ENCODE measurements around the gene MACROH2A2. TPM values are rescaled to one million over a fixed set of nuclear protein-coding genes. Genes with fewer than 3 reads are reported as not detected.

MACROH2A2 gene
- total and polyA plus RNA-seq, 7 experiments from 2014 or later: 3.1 to 6.0 (median 4.2) TPM

DNA sequence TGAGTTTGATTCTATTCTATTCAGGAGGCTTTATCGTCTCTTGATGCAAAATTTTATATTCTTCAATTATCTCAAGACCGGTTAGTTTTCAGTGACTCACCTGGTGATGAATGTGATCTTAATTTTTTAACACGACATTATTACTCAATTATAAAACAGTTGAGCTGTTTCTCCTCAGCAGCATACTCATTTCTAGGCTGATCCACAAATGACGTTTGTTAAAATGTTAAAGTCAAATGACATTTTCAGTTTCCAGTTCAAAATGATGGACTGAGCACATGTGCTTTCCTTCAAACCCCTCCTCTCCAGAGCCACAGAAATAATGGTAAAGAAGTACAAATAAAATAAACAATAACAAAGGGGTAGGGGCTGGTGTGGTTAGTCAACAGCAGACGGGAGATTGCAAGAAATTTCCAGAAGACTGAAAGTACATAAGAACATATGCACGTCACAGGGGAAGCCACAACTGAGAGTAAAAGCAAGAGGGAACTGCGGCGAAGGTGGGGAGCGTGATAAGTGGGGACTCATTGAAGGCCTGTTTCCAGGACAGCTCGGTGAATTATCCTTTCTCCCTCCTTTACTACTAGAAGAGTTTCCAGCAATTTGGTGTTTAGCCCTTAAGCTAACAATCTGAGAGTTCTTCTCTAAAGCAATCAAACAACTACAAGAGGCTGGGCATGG lies 10.9 kb downstream of the MACROH2A2 start:
- Mint-ChIP-seq H3K27ac (peak overlapping the region in 1 of 9 donors; percentile 33), H3K4me3 (no peak overlapping the region), H3K27me3 (peaks cover 0 to 7% (median 0%) of the 10 kb centered on the region in 5 donors), H3K9me3 (no peaks in the 10 kb centered on the region), H3K36me3 (no peaks in the 10 kb centered on the region), H3K4me1 (peaks cover 0 to 3% (median 0%) of the 10 kb centered on the region in 7 donors)
- CTCF ChIA-PET: no interaction called here
- DNase-seq: no peak
- no peak overlapping the region for H3K4me3 ChIP-seq (ENCODE audit: low read length)
- no peak for ATAC-seq
- H3K27ac ChIP-seq (ENCODE audit: low read depth, low read length): no peak overlapping the region
- no peaks in the 10 kb centered on the region for H3K9me3 ChIP-seq (ENCODE audit: control insufficient read depth in 2 of 3, low read length in 3 of 3)
- POLR2A ChIA-PET: no interaction called here
- intact Hi-C loops (cut with micrococcal nuclease): no loop called here
- no peaks in the 10 kb centered on the region for H3K36me3 ChIP-seq (ENCODE audit: control insufficient read depth in 2 of 3, insufficient read depth in 3 of 3, low read length in 3 of 3)
- H3K27me3 ChIP-seq (ENCODE audit: control insufficient read depth in 2 of 2, insufficient read depth in 2 of 2, low read length in 2 of 2): no peaks in the 10 kb centered on the region
- H3K4me1 ChIP-seq (ENCODE audit: control insufficient read depth in 2 of 2, insufficient read depth in 2 of 2, low read length in 2 of 2): no peaks in the 10 kb centered on the region

GRCh38 chr10:70064486-70064885 lies 11.8 kb downstream of the MACROH2A2 start:
- Mint-ChIP-seq H3K36me3 (no peaks in the 10 kb centered on the region), H3K9me3 (no peaks in the 10 kb centered on the region), H3K4me3 (no peak overlapping the region), H3K27me3 (peaks cover 0 to 7% (median 0%) of the 10 kb centered on the region in 5 donors), H3K4me1 (peaks cover 0 to 3% (median 0%) of the 10 kb centered on the region in 7 donors), H3K27ac (no peak overlapping the region)
- DNase-seq (no peak), ATAC-seq (no peak)
- no peaks in the 10 kb centered on the region for H3K9me3 ChIP-seq (ENCODE audit: control insufficient read depth in 2 of 3, low read length in 3 of 3)
- ChIA-PET POLR2A (no interaction called here), CTCF (no interaction called here)
- no peaks in the 10 kb centered on the region for H3K4me1 ChIP-seq (ENCODE audit: control insufficient read depth in 2 of 2, insufficient read depth in 2 of 2, low read length in 2 of 2)
- no peak overlapping the region for H3K27ac ChIP-seq (ENCODE audit: low read depth, low read length)
- H3K4me3 ChIP-seq (ENCODE audit: low read length): no peak overlapping the region
- H3K36me3 ChIP-seq (ENCODE audit: control insufficient read depth in 2 of 3, insufficient read depth in 3 of 3, low read length in 3 of 3): no peaks in the 10 kb centered on the region
- intact Hi-C loops (cut with micrococcal nuclease): no loop called here
- H3K27me3 ChIP-seq (ENCODE audit: control insufficient read depth in 2 of 2, insufficient read depth in 2 of 2, low read length in 2 of 2): no peaks in the 10 kb centered on the region

DNA sequence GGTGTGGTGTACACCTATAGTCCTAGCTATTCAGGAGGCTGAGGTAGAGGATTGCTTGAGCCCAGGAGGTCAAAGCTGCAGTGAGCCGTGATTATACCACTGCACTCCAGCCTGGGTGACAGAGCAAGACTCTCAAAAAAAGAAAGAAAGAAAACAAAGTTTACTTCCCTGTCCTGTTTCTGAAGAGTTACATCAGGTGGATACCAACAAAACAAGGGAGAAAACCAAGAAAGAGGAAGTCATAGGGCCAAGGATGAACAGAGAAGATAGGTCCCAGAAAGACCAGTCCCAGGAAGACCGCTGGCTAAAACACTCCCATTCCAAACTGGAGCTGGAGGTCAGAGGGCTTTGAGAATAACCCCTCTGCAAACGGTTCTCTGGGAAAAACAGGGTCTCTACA lies 13.5 kb downstream of the MACROH2A2 start:
- no peak for ATAC-seq
- Mint-ChIP-seq H3K4me1 (peaks cover 0 to 3% (median 0%) of the 10 kb centered on the region in 7 donors), H3K4me3 (no peak overlapping the region), H3K36me3 (no peaks in the 10 kb centered on the region), H3K27me3 (peaks cover 0 to 7% (median 0%) of the 10 kb centered on the region in 5 donors), H3K9me3 (no peaks in the 10 kb centered on the region), H3K27ac (no peak overlapping the region)
- no peak for DNase-seq
- Histone ChIP-seq H3K27ac (ENCODE audit: low read depth, low read length) (no peak overlapping the region), H3K27me3 (ENCODE audit: control insufficient read depth in 2 of 2, insufficient read depth in 2 of 2, low read length in 2 of 2) (no peaks in the 10 kb centered on the region), H3K36me3 (ENCODE audit: control insufficient read depth in 2 of 3, insufficient read depth in 3 of 3, low read length in 3 of 3) (no peaks in the 10 kb centered on the region), H3K9me3 (ENCODE audit: control insufficient read depth in 2 of 3, low read length in 3 of 3) (no peaks in the 10 kb centered on the region), H3K4me1 (ENCODE audit: control insufficient read depth in 2 of 2, insufficient read depth in 2 of 2, low read length in 2 of 2) (no peaks in the 10 kb centered on the region), H3K4me3 (ENCODE audit: low read length) (no peak overlapping the region)
- intact Hi-C loops (cut with micrococcal nuclease): no loop called here
- ChIA-PET POLR2A (interaction anchor here (1.2 kb wide), 1 partner anchor 26 kb away, joined by 3 read pairs; no protein-coding TSS in a partner anchor), CTCF (interaction anchor here (1.2 kb wide), 1 partner anchor 11 kb away, joined by 3 read pairs; no protein-coding TSS in a partner anchor)

DNA sequence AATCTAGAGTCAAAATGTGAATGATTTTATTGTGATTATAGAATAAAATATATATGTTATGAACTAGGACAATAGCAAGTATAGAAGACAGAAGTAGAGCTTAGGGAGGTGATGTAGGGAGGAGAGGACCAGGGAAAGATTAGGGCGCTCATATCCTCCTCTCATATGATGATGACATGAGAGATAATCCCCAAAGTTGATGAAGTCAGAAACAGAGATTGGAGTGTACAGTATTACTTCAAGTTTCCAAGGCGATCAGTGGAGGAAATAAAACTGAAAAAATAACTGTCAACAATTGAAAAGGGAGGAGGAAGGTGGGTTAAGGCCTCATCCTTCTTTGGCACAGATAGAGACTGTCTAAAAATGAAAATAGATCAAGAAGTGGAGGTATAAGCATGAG lies 14.9 kb downstream of the MACROH2A2 start:
- no peak overlapping the region for H3K27ac ChIP-seq (ENCODE audit: low read depth, low read length)
- intact Hi-C loops (cut with micrococcal nuclease): no loop called here
- no peak for DNase-seq
- H3K4me3 ChIP-seq (ENCODE audit: low read length): no peak overlapping the region
- ChIA-PET POLR2A (no interaction called here), CTCF (no interaction called here)
- H3K36me3 ChIP-seq (ENCODE audit: control insufficient read depth in 2 of 3, insufficient read depth in 3 of 3, low read length in 3 of 3): no peaks in the 10 kb centered on the region
- H3K4me1 ChIP-seq (ENCODE audit: control insufficient read depth in 2 of 2, insufficient read depth in 2 of 2, low read length in 2 of 2): no peaks in the 10 kb centered on the region
- no peaks in the 10 kb centered on the region for H3K27me3 ChIP-seq (ENCODE audit: control insufficient read depth in 2 of 2, insufficient read depth in 2 of 2, low read length in 2 of 2)
- no peaks in the 10 kb centered on the region for H3K36me3 Mint-ChIP-seq
- no peak overlapping the region for H3K27ac Mint-ChIP-seq
- peaks cover 0 to 4% (median 0%) of the 10 kb centered on the region in 5 donors for H3K27me3 Mint-ChIP-seq
- H3K9me3 ChIP-seq (ENCODE audit: control insufficient read depth in 2 of 3, low read length in 3 of 3): no peaks in the 10 kb centered on the region
- H3K4me3 Mint-ChIP-seq: no peak overlapping the region
- no peaks in the 10 kb centered on the region for H3K9me3 Mint-ChIP-seq
- ATAC-seq: no peak
- peaks cover 0 to 3% (median 0%) of the 10 kb centered on the region in 7 donors for H3K4me1 Mint-ChIP-seq

GRCh38 chr10:70068925-70069324 lies 16.3 kb downstream of the MACROH2A2 start:
- no peak overlapping the region for H3K27ac ChIP-seq (ENCODE audit: low read depth, low read length)
- H3K4me1 ChIP-seq (ENCODE audit: control insufficient read depth in 2 of 2, insufficient read depth in 2 of 2, low read length in 2 of 2): no peaks in the 10 kb centered on the region
- no peaks in the 10 kb centered on the region for H3K9me3 Mint-ChIP-seq
- H3K36me3 Mint-ChIP-seq: no peaks in the 10 kb centered on the region
- POLR2A ChIA-PET: no interaction called here
- CTCF ChIA-PET: no interaction called here
- H3K4me3 Mint-ChIP-seq: no peak overlapping the region
- peaks cover 0 to 3% (median 0%) of the 10 kb centered on the region in 5 donors for H3K27me3 Mint-ChIP-seq
- no peaks in the 10 kb centered on the region for H3K36me3 ChIP-seq (ENCODE audit: control insufficient read depth in 2 of 3, insufficient read depth in 3 of 3, low read length in 3 of 3)
- no peak overlapping the region for H3K4me3 ChIP-seq (ENCODE audit: low read length)
- DNase-seq: no peak
- no peak overlapping the region for H3K27ac Mint-ChIP-seq
- H3K4me1 Mint-ChIP-seq: peaks cover 0 to 3% (median 0%) of the 10 kb centered on the region in 7 donors
- intact Hi-C loops (cut with micrococcal nuclease): no loop called here
- ATAC-seq: no peak
- no peaks in the 10 kb centered on the region for H3K9me3 ChIP-seq (ENCODE audit: control insufficient read depth in 2 of 3, low read length in 3 of 3)
- H3K27me3 ChIP-seq (ENCODE audit: control insufficient read depth in 2 of 2, insufficient read depth in 2 of 2, low read length in 2 of 2): no peaks in the 10 kb centered on the region

- Mint-ChIP-seq H3K27me3 (peaks cover 0 to 3% (median 0%) of the 10 kb centered on the region in 5 donors), H3K27ac (no peak overlapping the region), H3K36me3 (no peaks in the 10 kb centered on the region), H3K4me1 (peaks cover 0 to 3% (median 0%) of the 10 kb centered on the region in 7 donors), H3K9me3 (no peaks in the 10 kb centered on the region), H3K4me3 (no peak overlapping the region)
- H3K27me3 ChIP-seq (ENCODE audit: control insufficient read depth in 2 of 2, insufficient read depth in 2 of 2, low read length in 2 of 2): no peaks in the 10 kb centered on the region
- H3K27ac ChIP-seq (ENCODE audit: low read depth, low read length): no peak overlapping the region
- no peak for DNase-seq
- ChIA-PET POLR2A (no interaction called here), CTCF (no interaction called here)
- no peak overlapping the region for H3K4me3 ChIP-seq (ENCODE audit: low read length)
- intact Hi-C loops (cut with micrococcal nuclease): no loop called here
- H3K36me3 ChIP-seq (ENCODE audit: control insufficient read depth in 2 of 3, insufficient read depth in 3 of 3, low read length in 3 of 3): no peaks in the 10 kb centered on the region
- H3K9me3 ChIP-seq (ENCODE audit: control insufficient read depth in 2 of 3, low read length in 3 of 3): no peaks in the 10 kb centered on the region
- no peak for ATAC-seq
- no peaks in the 10 kb centered on the region for H3K4me1 ChIP-seq (ENCODE audit: control insufficient read depth in 2 of 2, insufficient read depth in 2 of 2, low read length in 2 of 2)
These were observed 16.7 kb downstream of the MACROH2A2 start for GRCh38 chr10:70069346-70069745.

- H3K27ac Mint-ChIP-seq: no peak overlapping the region
- peaks cover 0 to 1% (median 0%) of the 10 kb centered on the region in 11 donors for H3K9me3 Mint-ChIP-seq
- H3K36me3 Mint-ChIP-seq: no peaks in the 10 kb centered on the region
- no peak for ATAC-seq
- Histone ChIP-seq H3K9me3 (ENCODE audit: control insufficient read depth in 2 of 3, low read length in 3 of 3) (no peaks in the 10 kb centered on the region), H3K27ac (ENCODE audit: low read depth, low read length) (no peak overlapping the region), H3K4me1 (ENCODE audit: control insufficient read depth in 2 of 2, insufficient read depth in 2 of 2, low read length in 2 of 2) (no peaks in the 10 kb centered on the region), H3K4me3 (ENCODE audit: low read length) (no peak overlapping the region), H3K27me3 (ENCODE audit: control insufficient read depth in 2 of 2, insufficient read depth in 2 of 2, low read length in 2 of 2) (no peaks in the 10 kb centered on the region), H3K36me3 (ENCODE audit: control insufficient read depth in 2 of 3, insufficient read depth in 3 of 3, low read length in 3 of 3) (no peaks in the 10 kb centered on the region)
- peaks cover 0 to 3% (median 0%) of the 10 kb centered on the region in 5 donors for H3K27me3 Mint-ChIP-seq
- no peak overlapping the region for H3K4me3 Mint-ChIP-seq
- H3K4me1 Mint-ChIP-seq: peaks cover 0 to 3% (median 0%) of the 10 kb centered on the region in 7 donors
- POLR2A ChIA-PET: no interaction called here
- CTCF ChIA-PET: no interaction called here
- DNase-seq: no peak
- intact Hi-C loops (cut with micrococcal nuclease): no loop called here
These were observed 18.2 kb downstream of the MACROH2A2 start for GRCh38 chr10:70070834-70071233.
